Lower leg skin (tissue), 3 donors: ENCODE results near the gene ZBED4.

Experiments used
- POLR2A ChIP-seq, 2 donors: fragments of 450-650 bp; IDR thresholded peaks; one replicate each; pipeline ENCODE4 v1.6.1; 2016 to 2017; ENCODE audit warnings: antibody characterized with exemption in 2 of 2, mild to moderate bottlenecking in 1 of 2, moderate library complexity in 1 of 2
- TF ChIP-seq, protein P1 (sequence below), 3 donors: fragments of 450-650 bp; IDR thresholded peaks; one replicate each; pipeline ENCODE4 v1.5.1; 2016; ENCODE audit warnings: antibody characterized with exemption in 3 of 3, mild to moderate bottlenecking in 3 of 3, moderate library complexity in 2 of 3

DNA sequence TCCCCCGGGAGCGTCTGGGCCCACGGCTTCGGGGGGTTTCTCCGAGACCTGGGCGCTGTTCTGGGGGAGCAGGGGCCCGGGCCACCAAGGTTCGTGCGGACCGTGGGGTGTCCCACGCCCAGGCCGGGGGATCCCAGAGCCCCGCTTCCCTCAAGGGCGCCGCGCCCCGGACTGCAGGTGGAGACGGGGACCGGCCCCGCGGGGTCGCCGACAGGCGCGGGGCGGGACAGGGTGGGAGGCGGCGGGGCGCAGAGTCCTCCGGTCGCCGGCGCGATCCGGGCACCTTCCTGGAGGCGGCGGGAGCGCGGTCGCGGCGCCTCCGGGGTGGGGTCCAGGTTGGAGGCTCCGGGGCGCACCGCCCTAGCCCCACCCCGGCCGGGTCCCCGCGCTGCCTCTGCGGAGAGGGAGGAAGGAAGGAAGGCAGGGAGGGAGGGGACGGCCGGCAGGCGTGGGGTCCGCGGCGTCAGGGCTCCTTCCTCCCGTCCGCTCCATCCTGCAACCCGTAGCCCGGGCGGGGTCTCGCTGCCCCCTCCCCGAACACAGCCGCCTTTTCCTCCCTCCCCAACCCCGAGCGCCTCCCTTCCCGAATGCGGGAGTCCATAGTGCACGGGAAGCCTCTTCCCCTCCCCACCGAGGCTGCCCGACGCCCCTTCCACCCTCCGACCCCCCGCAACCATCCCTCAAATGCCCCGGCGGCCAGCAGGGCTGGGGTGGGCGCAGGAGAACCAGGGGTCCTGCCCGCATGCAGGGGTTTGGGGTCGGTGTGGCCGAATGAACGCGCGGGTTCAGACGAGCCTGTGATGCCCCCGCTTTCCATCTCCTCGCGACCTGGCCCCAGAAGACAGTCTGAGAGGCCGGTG is 4.3 kb upstream of the ZBED4 start:
- TF ChIP-seq, protein P1, sequence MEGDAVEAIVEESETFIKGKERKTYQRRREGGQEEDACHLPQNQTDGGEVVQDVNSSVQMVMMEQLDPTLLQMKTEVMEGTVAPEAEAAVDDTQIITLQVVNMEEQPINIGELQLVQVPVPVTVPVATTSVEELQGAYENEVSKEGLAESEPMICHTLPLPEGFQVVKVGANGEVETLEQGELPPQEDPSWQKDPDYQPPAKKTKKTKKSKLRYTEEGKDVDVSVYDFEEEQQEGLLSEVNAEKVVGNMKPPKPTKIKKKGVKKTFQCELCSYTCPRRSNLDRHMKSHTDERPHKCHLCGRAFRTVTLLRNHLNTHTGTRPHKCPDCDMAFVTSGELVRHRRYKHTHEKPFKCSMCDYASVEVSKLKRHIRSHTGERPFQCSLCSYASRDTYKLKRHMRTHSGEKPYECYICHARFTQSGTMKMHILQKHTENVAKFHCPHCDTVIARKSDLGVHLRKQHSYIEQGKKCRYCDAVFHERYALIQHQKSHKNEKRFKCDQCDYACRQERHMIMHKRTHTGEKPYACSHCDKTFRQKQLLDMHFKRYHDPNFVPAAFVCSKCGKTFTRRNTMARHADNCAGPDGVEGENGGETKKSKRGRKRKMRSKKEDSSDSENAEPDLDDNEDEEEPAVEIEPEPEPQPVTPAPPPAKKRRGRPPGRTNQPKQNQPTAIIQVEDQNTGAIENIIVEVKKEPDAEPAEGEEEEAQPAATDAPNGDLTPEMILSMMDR (IDR thresholded peaks at IDR 0.05), result no peak
- TF ChIP-seq POLR2A (IDR thresholded peaks at IDR 0.05), result no peak
